H1 (cell line): ENCODE data around the gene ELL2. TPM values are rescaled to one million over a fixed set of nuclear protein-coding genes. Genes with fewer than 3 reads are reported as not detected.
A peak's percentile ranks its signal among the peaks of the same experiment; 100 is the strongest.

Experiments
- CTCF ChIA-PET: fragments of 300-600 bp; sonication (Branson Sonifier 250); formaldehyde crosslinking; loops from one replicate; lab custom pipeline; 2021; ENCODE audit not compliant: partially characterized antibody; lab: Charles Lee
- POLR2A ChIA-PET: fragments of 300-600 bp; sonication (Branson Sonifier 250); formaldehyde crosslinking; loops from one replicate; lab custom pipeline; 2021; ENCODE audit warnings: inconsistent platforms; ENCODE audit not compliant: partially characterized antibody; lab: Charles Lee
- DNase-seq, 2 experiments: peaks; one replicate each; pipeline versions ENCODE4 v3.0.0 to v3.0.0-alpha.2; 2010 to 2022; ENCODE audit warnings: low spot score in 2 of 2, low read depth in 1 of 2, mixed read lengths in 1 of 2
- FAIRE-seq: peaks from 2 replicates; lab custom pipeline; 2011; peaks lifted over from hg19 to GRCh38; lab: Jason Lieb, UNC
- H2AFZ ChIP-seq: 2 replicates; pipeline ENCODE4 v1.8.1; 2012; ENCODE audit warnings: low read length, inconsistent platforms
- H2AK5ac ChIP-seq: 2 replicates; pipeline ENCODE4 v1.6.1; 2013; ENCODE audit warnings: low read depth, low read length
- H2BK120ac ChIP-seq: replicated peaks from 2 replicates; pipeline ENCODE3; 2013; ENCODE audit warnings: low read depth, low read length, inconsistent platforms
- H2BK12ac ChIP-seq: 2 replicates; pipeline ENCODE4 v1.6.1; 2013; ENCODE audit warnings: low read depth, low read length
- H2BK15ac ChIP-seq: 2 replicates; pipeline ENCODE4 v1.6.1; 2013; ENCODE audit warnings: low read length
- H2BK20ac ChIP-seq: 2 replicates; pipeline ENCODE4 v1.6.1; 2013; ENCODE audit warnings: low read length
- H2BK5ac ChIP-seq: 2 replicates; pipeline ENCODE4 v1.6.1; 2013; ENCODE audit warnings: low read depth, low read length
- H3K14ac ChIP-seq: 2 replicates; pipeline ENCODE4 v1.6.1; 2013; ENCODE audit warnings: inconsistent platforms; ENCODE audit not compliant: insufficient read length
- H3K18ac ChIP-seq: 2 replicates; pipeline ENCODE4 v1.6.1; 2013; ENCODE audit warnings: low read length; ENCODE audit errors: extremely low read depth
- H3K23ac ChIP-seq: 2 replicates; pipeline ENCODE4 v1.6.1; 2013; ENCODE audit warnings: inconsistent platforms; ENCODE audit not compliant: insufficient read length
- H3K23me2 ChIP-seq: 2 replicates; pipeline ENCODE4 v1.6.1; 2013; ENCODE audit warnings: low read depth, low read length
- H3K27ac ChIP-seq: 2 replicates; pipeline ENCODE4 v1.6.1; 2011; ENCODE audit warnings: low read depth, low read length, inconsistent platforms
- H3K27me3 ChIP-seq, 4 experiments: replicated peaks in 1 of 4; 1 replicate in 1 of 4; 2 replicates in 3 of 4; pipeline versions ENCODE4 v1.6.1 to v1.8.1; 2011 to 2013; ENCODE audit warnings: low read length in 3 of 4, mild to moderate bottlenecking in 3 of 4, inconsistent platforms in 2 of 4, mixed read lengths in 2 of 4, moderate library complexity in 1 of 4; ENCODE audit not compliant: control insufficient read depth in 3 of 4, insufficient read depth in 3 of 4; ENCODE audit errors: extremely low read depth in 1 of 4
- H3K36me3 ChIP-seq, 4 experiments: 2 replicates each; pipeline versions ENCODE4 v1.6.1 to v1.8.1; 2011 to 2013; ENCODE audit warnings: mild to moderate bottlenecking in 4 of 4, low read length in 3 of 4, moderate library complexity in 2 of 4, control low read depth in 1 of 4, inconsistent platforms in 1 of 4; ENCODE audit not compliant: insufficient read depth in 4 of 4, control insufficient read depth in 2 of 4
- H3K4ac ChIP-seq: replicated peaks from 2 replicates; pipeline ENCODE3; 2013; ENCODE audit warnings: low read length, low read depth, mixed read lengths, inconsistent platforms; ENCODE audit not compliant: insufficient read length
- H3K4me1 ChIP-seq, 4 experiments: replicated peaks in 1 of 4; 1 replicate in 1 of 4; 2 replicates in 3 of 4; pipeline versions ENCODE4 v1.6.1 to v1.8.1; 2011 to 2013; ENCODE audit warnings: low read length in 3 of 4, inconsistent platforms in 2 of 4, mixed read lengths in 1 of 4; ENCODE audit not compliant: insufficient read depth in 4 of 4, control insufficient read depth in 3 of 4
- H3K4me2 ChIP-seq, 2 experiments: 2 replicates each; pipeline versions ENCODE4 v1.6.1 to v1.8.1; 2011 to 2013; ENCODE audit warnings: low read depth in 2 of 2, low read length in 2 of 2, control low read depth in 1 of 2, inconsistent platforms in 1 of 2, mild to moderate bottlenecking in 1 of 2; ENCODE audit not compliant: insufficient read depth in 1 of 2
- H3K4me3 ChIP-seq, 4 experiments: fragments of 200-600, 300-600 bp in 1 of 4; sonication (generic), shearing (Covaris generic), sonication (Bioruptor Twin) in 1 of 4; 2 replicates each; pipeline versions ENCODE4 v1.5.1 to v1.8.1; 2011 to 2016; ENCODE audit warnings: low read length in 4 of 4, low read depth in 3 of 4, control low read depth in 2 of 4, inconsistent platforms in 2 of 4, mild to moderate bottlenecking in 2 of 4, mixed read lengths in 1 of 4, moderate library complexity in 1 of 4; ENCODE audit not compliant: insufficient read depth in 2 of 4; ENCODE audit errors: extremely low read depth in 1 of 4
- H3K56ac ChIP-seq: replicated peaks from 2 replicates; pipeline ENCODE3; 2013; ENCODE audit warnings: low read depth, mild to moderate bottlenecking, mixed read lengths, low read length, inconsistent platforms; ENCODE audit not compliant: insufficient read length
- H3K79me1 ChIP-seq: 2 replicates; pipeline ENCODE4 v1.6.1; 2013; ENCODE audit warnings: low read depth, low read length, control low read depth
- H3K79me2 ChIP-seq, 2 experiments: 2 replicates each; pipeline versions ENCODE4 v1.6.1 to v1.8.1; 2012 to 2013; ENCODE audit warnings: low read length in 2 of 2, mild to moderate bottlenecking in 2 of 2, inconsistent platforms in 1 of 2; ENCODE audit not compliant: insufficient read depth in 2 of 2, control insufficient read depth in 1 of 2
- H3K9ac ChIP-seq, 4 experiments: replicated peaks in 1 of 4; 1 replicate in 1 of 4; 2 replicates in 3 of 4; pipeline versions ENCODE4 v1.6.1 to v1.8.1; 2011 to 2013; ENCODE audit warnings: low read depth in 3 of 4, low read length in 3 of 4, control low read depth in 2 of 4, mild to moderate bottlenecking in 2 of 4, moderate library complexity in 2 of 4, inconsistent platforms in 1 of 4; ENCODE audit errors: extremely low read depth in 1 of 4
- H3K9me3 ChIP-seq, 2 experiments: 2 replicates each; pipeline versions ENCODE4 v1.6.1 to v1.8.1; 2012 to 2013; ENCODE audit warnings: mild to moderate bottlenecking in 2 of 2, moderate library complexity in 2 of 2, control low read depth in 1 of 2, inconsistent platforms in 1 of 2, low read depth in 1 of 2, low read length in 1 of 2, mixed read lengths in 1 of 2; ENCODE audit not compliant: insufficient read depth in 2 of 2
- H4K20me1 ChIP-seq, 2 experiments: replicated peaks in 1 of 2; 2 replicates each; pipeline versions ENCODE3 to v1.8.1; 2011 to 2013; ENCODE audit warnings: inconsistent platforms in 2 of 2, low read length in 2 of 2, mild to moderate bottlenecking in 1 of 2; ENCODE audit not compliant: insufficient read depth in 2 of 2, control insufficient read depth in 1 of 2
- H4K5ac ChIP-seq: 2 replicates; pipeline ENCODE4 v1.6.1; 2013; ENCODE audit warnings: low read length, low read depth, mixed read lengths, inconsistent platforms; ENCODE audit not compliant: insufficient read length
- H4K8ac ChIP-seq: 2 replicates; pipeline ENCODE4 v1.8.0; 2013; ENCODE audit warnings: mild to moderate bottlenecking, moderate library complexity, low read length, inconsistent platforms; ENCODE audit not compliant: insufficient read depth; ENCODE audit errors: extremely low read depth
- H4K91ac ChIP-seq: replicated peaks from 2 replicates; pipeline ENCODE3; 2013; ENCODE audit warnings: low read length, mixed read lengths, inconsistent platforms; ENCODE audit not compliant: insufficient read length
- ASH2L ChIP-seq: fragments of 200-600, 300-600 bp; sonication (generic); IDR thresholded peaks from one replicate; pipeline ENCODE4 v1.7.1; 2017; ENCODE audit warnings: low read length
- GTF2F1 ChIP-seq: IDR thresholded peaks from 2 replicates; pipeline ENCODE4 v1.6.1; 2012; ENCODE audit warnings: low read depth, low read length, improper control_type of control experiment, borderline replicate concordance
- KDM4A ChIP-seq: IDR thresholded peaks from one replicate; pipeline ENCODE4 v1.7.1; 2012; ENCODE audit warnings: low read depth, mild to moderate bottlenecking, moderate library complexity, low read length, inconsistent platforms; ENCODE audit not compliant: severe bottlenecking
- RBBP5 ChIP-seq: IDR thresholded peaks from 2 replicates; pipeline ENCODE4 v1.7.1; 2012; ENCODE audit warnings: low read depth, mild to moderate bottlenecking, inconsistent platforms, low read length, moderate library complexity, borderline replicate concordance
- SP1 ChIP-seq: IDR thresholded peaks from 2 replicates; pipeline ENCODE4 v1.6.1; 2011; ENCODE audit warnings: low read depth, low read length
- TCF12 ChIP-seq: IDR thresholded peaks from 2 replicates; pipeline ENCODE4 v1.6.1; 2011; ENCODE audit warnings: low read depth, mild to moderate bottlenecking, low read length
- WGBS, 2 experiments: shearing (Covaris generic) in 1 of 2; methylation state at CpG; one replicate each; pipeline versions ENCODE4 v1.1.6 to v1.1.7; 2013 to 2015; ENCODE audit warnings: low lambda C conversion rate in 2 of 2, mixed read lengths in 2 of 2, inconsistent platforms in 1 of 2, low coverage in 1 of 2, missing lambda C conversion rate in 1 of 2; ENCODE audit not compliant: insufficient replicate concordance in 2 of 2, insufficient coverage in 1 of 2, insufficient read length in 1 of 2; ENCODE audit errors: extremely low coverage in 1 of 2, missing lambda C conversion rate in 1 of 2; 5-methylcytosine and 5-hydroxymethylcytosine counted together
- polyA plus RNA-seq, 7 experiments: library from polyadenylated mRNA; depleted of rRNA in 3 of 7; stranded (reverse) in 5 of 7; unstranded in 2 of 7; fragments of >200 nt in 5 of 7; fragments of 200-250 nt in 2 of 7; gene quantifications; 1 replicate in 5 of 7; 2 replicates in 1 of 7; 4 replicates in 1 of 7; pipeline versions ENCODE4 v1.2.1 to v1.2.3, GENCODE V29; 2011 to 2013; ENCODE audit warnings: missing spikeins in 2 of 7, mixed read lengths in 2 of 7
- total RNA-seq: library from RNA; stranded (reverse); fragmentation: NEBNext Ultra II Directional; extraction: Animal tissue kit (Norgen Biotek cat#: 25700); gene quantifications from 2 replicates; pipeline ENCODE4 v1.2.1, GENCODE V29; 2021

ELL2 gene
- total and polyA plus RNA-seq, 2 of the 8 experiments (the other 6 are each of a cell fraction or from before 2014, with no cell fraction given): 6.3 to 29.4 TPM

DNA sequence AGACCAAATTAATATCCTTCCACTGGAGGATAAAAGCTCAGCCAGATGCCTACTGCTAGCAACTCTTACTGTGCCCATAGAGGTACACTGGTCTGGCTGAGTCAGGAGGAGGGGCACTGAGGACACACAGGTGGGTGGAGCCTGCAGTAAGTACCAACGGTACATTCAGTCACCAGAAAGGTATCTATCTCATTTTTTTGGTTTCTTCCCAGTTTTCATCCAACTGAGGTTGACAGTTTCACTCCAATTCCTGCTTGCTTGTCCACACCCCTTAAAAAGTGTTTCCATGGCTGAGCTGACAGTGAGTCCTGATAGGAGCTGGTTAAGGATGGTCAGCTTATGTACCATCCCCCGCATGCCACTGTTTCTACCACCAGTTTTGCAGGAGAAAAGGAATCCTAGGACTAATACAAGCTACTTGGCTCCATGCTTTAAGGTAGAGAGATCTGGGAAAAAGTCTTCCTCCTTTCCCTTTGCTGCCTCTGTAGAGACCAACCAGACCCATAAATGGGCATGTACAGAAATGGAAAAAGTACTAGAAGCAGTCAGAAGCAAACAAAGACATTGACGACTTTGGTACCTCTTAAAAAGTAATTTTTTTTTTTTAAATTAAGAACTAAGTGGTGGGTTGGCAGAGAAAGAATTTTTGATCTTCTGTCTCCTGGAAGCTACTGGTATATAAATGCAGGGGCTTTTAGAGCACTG lies 3.2 kb downstream of the ELL2 start:
- Histone ChIP-seq H3K4ac (no peak overlapping the region), H3K79me2 (peaks cover 5 to 54% of the 10 kb centered on the region in 2 experiments; a peak in 3 of 4 replicates), H3K9ac (no peak overlapping the region), H3K36me3 (no peaks in the 10 kb centered on the region), H2BK15ac (peak overlapping the region; percentile 2), H2BK20ac (no peak overlapping the region), H3K4me1 (peaks cover 13 to 25% (median 16%) of the 10 kb centered on the region in 4 experiments; a peak in 6 of 7 replicates), H2AK5ac (peak overlapping the region; percentile 67; the same call in 1 of the 2 replicates), H2BK5ac (no peak overlapping the region), H3K79me1 (peaks cover 3% of the 10 kb centered on the region; the same call in 1 of the 2 replicates), H2BK12ac (no peak overlapping the region), H4K8ac (no peak overlapping the region), H3K56ac (no peak overlapping the region), H4K20me1 (peaks cover 13 to 14% of the 10 kb centered on the region in 2 experiments), H4K5ac (no peak overlapping the region), H3K23me2 (peaks cover 17% of the 10 kb centered on the region), H3K27me3 (peaks cover 0 to 12% (median 9%) of the 10 kb centered on the region in 4 experiments; a peak in 5 of 7 replicates), H3K18ac (no peak overlapping the region), H4K91ac (no peak overlapping the region), H2BK120ac (no peak overlapping the region), H2AFZ (no peak overlapping the region), H3K4me2 (peak overlapping the region; percentile 94), H3K9me3 (no peaks in the 10 kb centered on the region), H3K27ac (no peak overlapping the region), H3K23ac (no peak overlapping the region), H3K14ac (no peak overlapping the region), H3K4me3 (peak overlapping the region in 1 of 4 experiments; percentile 91; a peak in 1 of 8 replicates)
- DNase-seq (no peak), FAIRE-seq (no peak)
- ChIA-PET CTCF (interaction anchor here (0.6 to 5.9 kb wide), 16 partner anchors 10 to 643 kb away, joined by 3 to 38 read pairs (median 4); no protein-coding TSS in a partner anchor), POLR2A (interaction anchor here (0.7 to 1.9 kb wide), 6 partner anchors 8 to 1246 kb away, joined by 3 to 6 read pairs (median 5); no protein-coding TSS in a partner anchor)
- 65% methylated on average over 3 of the region's 3 CpGs; no CpG with 5 or more reads in 1 of the 2 experiments for WGBS, 2 experiments
- TF ChIP-seq GTF2F1: no peak
- peak; percentile 34 for TF ChIP-seq ASH2L
- TF ChIP-seq TCF12: no peak
- TF ChIP-seq SP1: 0 out of 2 replicates have a peak, but pooled peaks have one; percentile 9
- 0 out of 2 replicates have a peak, but pooled peaks have one; percentile 50 for TF ChIP-seq RBBP5
- TF ChIP-seq KDM4A: no peak
